ENCODE measurements around the gene ADD1.

DNA sequence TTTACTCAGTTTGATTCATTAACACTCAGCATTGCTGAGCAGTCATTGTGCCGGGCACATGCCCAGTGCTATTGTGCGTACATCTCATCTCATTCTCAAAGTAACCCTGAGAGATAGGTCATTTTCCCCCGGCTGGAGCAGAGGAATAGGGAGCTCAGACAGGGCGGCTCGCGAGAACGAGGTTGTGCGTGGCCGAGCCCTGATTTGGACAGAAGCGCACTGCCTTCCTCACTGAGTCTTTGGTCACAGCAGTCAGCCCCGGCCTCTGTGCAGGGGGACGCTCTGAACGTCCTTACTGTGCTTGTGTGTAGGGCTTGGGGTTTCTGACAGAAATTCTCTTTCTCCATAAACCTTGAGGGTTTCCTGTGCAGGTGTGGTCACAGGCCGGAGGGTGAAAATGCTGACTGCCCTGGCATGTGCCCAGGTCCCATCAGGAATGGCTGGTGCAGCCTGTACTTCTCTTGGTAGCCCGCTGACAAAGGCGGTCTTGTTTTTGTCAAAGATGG is 80.1 kb downstream of the ADD1 start:
- TF ChIP-seq, protein P1, sequence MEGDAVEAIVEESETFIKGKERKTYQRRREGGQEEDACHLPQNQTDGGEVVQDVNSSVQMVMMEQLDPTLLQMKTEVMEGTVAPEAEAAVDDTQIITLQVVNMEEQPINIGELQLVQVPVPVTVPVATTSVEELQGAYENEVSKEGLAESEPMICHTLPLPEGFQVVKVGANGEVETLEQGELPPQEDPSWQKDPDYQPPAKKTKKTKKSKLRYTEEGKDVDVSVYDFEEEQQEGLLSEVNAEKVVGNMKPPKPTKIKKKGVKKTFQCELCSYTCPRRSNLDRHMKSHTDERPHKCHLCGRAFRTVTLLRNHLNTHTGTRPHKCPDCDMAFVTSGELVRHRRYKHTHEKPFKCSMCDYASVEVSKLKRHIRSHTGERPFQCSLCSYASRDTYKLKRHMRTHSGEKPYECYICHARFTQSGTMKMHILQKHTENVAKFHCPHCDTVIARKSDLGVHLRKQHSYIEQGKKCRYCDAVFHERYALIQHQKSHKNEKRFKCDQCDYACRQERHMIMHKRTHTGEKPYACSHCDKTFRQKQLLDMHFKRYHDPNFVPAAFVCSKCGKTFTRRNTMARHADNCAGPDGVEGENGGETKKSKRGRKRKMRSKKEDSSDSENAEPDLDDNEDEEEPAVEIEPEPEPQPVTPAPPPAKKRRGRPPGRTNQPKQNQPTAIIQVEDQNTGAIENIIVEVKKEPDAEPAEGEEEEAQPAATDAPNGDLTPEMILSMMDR (optimal IDR thresholded peaks at IDR 0.05 in 1 of 3, IDR thresholded peaks at IDR 0.05 in 1 of 3, conservative IDR thresholded peaks at IDR 0.05 in 1 of 3; ENCODE audit: extremely low read depth in 1 of 3, insufficient read depth in 2 of 3, low read length in 3 of 3): no peak
- TF ChIP-seq EZH2 (IDR thresholded peaks at IDR 0.05; ENCODE audit: low read length): no peak
